Adipocyte (in vitro differentiated cells): ENCODE data around the gene ACR.

Experiments
- DNase-seq: peaks from one replicate; pipeline ENCODE4 v3.0.0-alpha.2; 2015; ENCODE audit warnings: low read depth
- H3K27me3 ChIP-seq: replicated peaks from 2 replicates; pipeline ENCODE4 v1.7.0; 2013; ENCODE audit warnings: mild to moderate bottlenecking, low read length, moderate library complexity; ENCODE audit not compliant: control insufficient read depth, insufficient read depth
- H3K36me3 ChIP-seq: 2 replicates; pipeline ENCODE4 v1.7.0; 2013; ENCODE audit warnings: low read length, mild to moderate bottlenecking, moderate library complexity; ENCODE audit not compliant: control insufficient read depth, insufficient read depth, severe bottlenecking
- H3K4me1 ChIP-seq: 2 replicates; pipeline ENCODE4 v1.7.0; 2013; ENCODE audit warnings: mild to moderate bottlenecking, low read length, moderate library complexity; ENCODE audit not compliant: control insufficient read depth, insufficient read depth
- H3K4me3 ChIP-seq: 2 replicates; pipeline ENCODE4 v1.7.0; 2013; ENCODE audit warnings: mild to moderate bottlenecking, low read length, moderate library complexity
- H3K9ac ChIP-seq: 2 replicates; pipeline ENCODE4 v1.7.0; 2013; ENCODE audit warnings: mild to moderate bottlenecking, low read length, moderate library complexity
- H3K9me3 ChIP-seq: 2 replicates; pipeline ENCODE4 v1.7.0; 2013; ENCODE audit warnings: mild to moderate bottlenecking, low read length, moderate library complexity; ENCODE audit not compliant: control insufficient read depth

ACR gene

GRCh38 chr22:50729391-50730012, 8.5 kb upstream of the ACR start:
- Histone ChIP-seq H3K9ac (no peak overlapping the region), H3K9me3 (no peaks in the 10 kb centered on the region), H3K27me3 (peaks cover 6% of the 10 kb centered on the region), H3K4me3 (no peak overlapping the region), H3K36me3 (peaks cover 3% of the 10 kb centered on the region), H3K4me1 (peaks cover 12% of the 10 kb centered on the region)
- DNase-seq, result no peak

GRCh38 chr22:50730013-50730891, 7.8 kb upstream of the ACR start:
- H3K4me3 ChIP-seq, result no peak overlapping the region
- H3K36me3 ChIP-seq, result peaks cover 3% of the 10 kb centered on the region
- H3K9me3 ChIP-seq, result no peaks in the 10 kb centered on the region
- no peak for DNase-seq
- peaks cover 12% of the 10 kb centered on the region for H3K4me1 ChIP-seq
- H3K9ac ChIP-seq, result no peak overlapping the region
- peaks cover 8% of the 10 kb centered on the region for H3K27me3 ChIP-seq

- Histone ChIP-seq H3K9me3 (no peaks in the 10 kb centered on the region), H3K9ac (no peak overlapping the region), H3K4me1 (peaks cover 12% of the 10 kb centered on the region), H3K4me3 (no peak overlapping the region), H3K27me3 (peaks cover 10% of the 10 kb centered on the region), H3K36me3 (no peaks in the 10 kb centered on the region)
- no peak for DNase-seq
These were observed 6.9 kb upstream of the ACR start for GRCh38 chr22:50730941-50731661.

- Histone ChIP-seq H3K4me1 (peaks cover 12% of the 10 kb centered on the region), H3K27me3 (peaks cover 18% of the 10 kb centered on the region), H3K36me3 (no peaks in the 10 kb centered on the region), H3K9ac (peak overlapping the region; percentile 30), H3K4me3 (peak overlapping the region; percentile 44), H3K9me3 (no peaks in the 10 kb centered on the region)
- peak; percentile 78 for DNase-seq
These were observed 6.0 kb upstream of the ACR start for GRCh38 chr22:50731811-50732624.

- H3K4me3 ChIP-seq, result no peak overlapping the region
These were observed 5.3 kb upstream of the ACR start for GRCh38 chr22:50732681-50733080.

GRCh38 chr22:50733521-50734342, 4.3 kb upstream of the ACR start:
- DNase-seq, result peak; percentile 46
- no peaks in the 10 kb centered on the region for H3K9me3 ChIP-seq
- no peak overlapping the region for H3K4me3 ChIP-seq
- H3K4me1 ChIP-seq, result peaks cover 12% of the 10 kb centered on the region
- no peaks in the 10 kb centered on the region for H3K36me3 ChIP-seq
- H3K9ac ChIP-seq, result no peak overlapping the region
- H3K27me3 ChIP-seq, result peaks cover 34% of the 10 kb centered on the region

More at GRCh38 chr22:50732681-50733080, 5.3 kb upstream of the ACR start:
- Histone ChIP-seq H3K4me1 (peaks cover 12% of the 10 kb centered on the region), H3K36me3 (no peaks in the 10 kb centered on the region), H3K9me3 (no peaks in the 10 kb centered on the region), H3K9ac (no peak overlapping the region), H3K27me3 (peaks cover 24% of the 10 kb centered on the region)
- no peak for DNase-seq

- H3K27me3 ChIP-seq, result peaks cover 34% of the 10 kb centered on the region
- DNase-seq, result no peak
These were observed 3.6 kb upstream of the ACR start for GRCh38 chr22:50734343-50734771.

GRCh38 chr22:50734986-50735738, 2.8 kb upstream of the ACR start:
- H3K9me3 ChIP-seq, result no peaks in the 10 kb centered on the region
- peaks cover 12% of the 10 kb centered on the region for H3K4me1 ChIP-seq
- DNase-seq, result no peak
- peaks cover 36% of the 10 kb centered on the region for H3K27me3 ChIP-seq
- no peak overlapping the region for H3K4me3 ChIP-seq
- H3K9ac ChIP-seq, result no peak overlapping the region
- H3K36me3 ChIP-seq, result no peaks in the 10 kb centered on the region

More at GRCh38 chr22:50734343-50734771, 3.6 kb upstream of the ACR start:
- Histone ChIP-seq H3K9ac (no peak overlapping the region), H3K4me3 (no peak overlapping the region), H3K9me3 (no peaks in the 10 kb centered on the region), H3K4me1 (peaks cover 12% of the 10 kb centered on the region), H3K36me3 (no peaks in the 10 kb centered on the region)

- Histone ChIP-seq H3K9me3 (no peaks in the 10 kb centered on the region), H3K27me3 (peaks cover 35% of the 10 kb centered on the region), H3K4me1 (peaks cover 12% of the 10 kb centered on the region), H3K4me3 (no peak overlapping the region), H3K9ac (no peak overlapping the region), H3K36me3 (no peaks in the 10 kb centered on the region)
- no peak for DNase-seq
These were observed 2.3 kb upstream of the ACR start for GRCh38 chr22:50735739-50736030.
